HEK293 (cell line): Measurements from ENCODE around the gene RFNG.

Experiments
- HOXA7 ChIP-seq: sonication (generic); formaldehyde crosslinking; IDR thresholded peaks from 2 replicates; pipeline ENCODE4 v1.8.1; 2022; ENCODE audit warnings: missing genetic modification reagents, borderline replicate concordance
- HOXD13 ChIP-seq: sonication (generic); formaldehyde crosslinking; IDR thresholded peaks from 2 replicates; pipeline ENCODE4 v1.8.0; 2022; ENCODE audit warnings: missing genetic modification reagents, borderline replicate concordance
- KLF10 ChIP-seq: fragments of 450-650 bp; IDR thresholded peaks from 2 replicates; pipeline ENCODE4 v1.5.1; 2018; ENCODE audit warnings: missing biosample characterization, mild to moderate bottlenecking, missing genetic modification characterization
- RBAK ChIP-seq: fragments of 450-650 bp; formaldehyde crosslinking; IDR thresholded peaks from 2 replicates; pipeline ENCODE4 v1.5.1; 2016; ENCODE audit warnings: missing biosample characterization, missing genetic modification characterization
- SCRT1 ChIP-seq: fragments of 450-650 bp; formaldehyde crosslinking; IDR thresholded peaks from 2 replicates; pipeline ENCODE4 v1.5.1; 2016; ENCODE audit warnings: missing biosample characterization, missing genetic modification characterization, borderline replicate concordance
- ZFP37 ChIP-seq: fragments of 450-650 bp; formaldehyde crosslinking; IDR thresholded peaks from 2 replicates; pipeline ENCODE4 v1.5.1; 2016; ENCODE audit warnings: missing biosample characterization, missing genetic modification characterization
- ZNF133 ChIP-seq: fragments of 450-650 bp; formaldehyde crosslinking; IDR thresholded peaks from 2 replicates; pipeline ENCODE4 v1.5.1; 2016; ENCODE audit warnings: missing biosample characterization, missing genetic modification characterization
- ZNF157 ChIP-seq: fragments of 450-650 bp; formaldehyde crosslinking; IDR thresholded peaks from 2 replicates; pipeline ENCODE4 v1.5.1; 2016; ENCODE audit warnings: missing biosample characterization, missing genetic modification characterization
- ZNF223 ChIP-seq: fragments of 450-650 bp; formaldehyde crosslinking; IDR thresholded peaks from 2 replicates; pipeline ENCODE4 v1.5.1; 2016; ENCODE audit warnings: missing biosample characterization, missing genetic modification characterization
- ZNF23 ChIP-seq: fragments of 450-650 bp; formaldehyde crosslinking; IDR thresholded peaks from 2 replicates; pipeline ENCODE4 v1.5.1; 2016; ENCODE audit warnings: missing biosample characterization, missing genetic modification characterization, borderline replicate concordance
- ZNF266 ChIP-seq: fragments of 450-650 bp; formaldehyde crosslinking; IDR thresholded peaks from 2 replicates; pipeline ENCODE4 v1.5.1; 2016; ENCODE audit warnings: missing biosample characterization, missing genetic modification characterization, low read depth
- ZNF354C ChIP-seq: fragments of 450-650 bp; formaldehyde crosslinking; IDR thresholded peaks from 2 replicates; pipeline ENCODE4 v1.5.1; 2016; ENCODE audit warnings: missing biosample characterization, missing genetic modification characterization, low read depth, borderline replicate concordance
- ZNF404 ChIP-seq: fragments of 450-650 bp; formaldehyde crosslinking; IDR thresholded peaks from 2 replicates; pipeline ENCODE4 v1.5.1; 2017; ENCODE audit warnings: missing biosample characterization, missing genetic modification characterization
- ZNF529 ChIP-seq: fragments of 450-650 bp; formaldehyde crosslinking; IDR thresholded peaks from 2 replicates; pipeline ENCODE4 v1.5.1; 2017; ENCODE audit warnings: missing genetic modification characterization, missing biosample characterization; ENCODE audit not compliant: insufficient replicate concordance
- ZNF560 ChIP-seq: fragments of 450-650 bp; formaldehyde crosslinking; IDR thresholded peaks from 2 replicates; pipeline ENCODE4 v1.5.1; 2017; ENCODE audit warnings: missing biosample characterization, missing genetic modification characterization, borderline replicate concordance
- ZNF610 ChIP-seq: fragments of 450-650 bp; formaldehyde crosslinking; IDR thresholded peaks from 2 replicates; pipeline ENCODE4 v1.5.1; 2016; ENCODE audit warnings: missing biosample characterization, missing genetic modification characterization, borderline replicate concordance
- ZNF626 ChIP-seq: fragments of 450-650 bp; sonication (Bioruptor Pico); formaldehyde crosslinking; IDR thresholded peaks from 2 replicates; pipeline ENCODE4 v1.5.1; 2018; ENCODE audit warnings: missing biosample characterization, missing genetic modification characterization, inconsistent platforms
- ZNF658 ChIP-seq: fragments of 450-650 bp; formaldehyde crosslinking; IDR thresholded peaks from 2 replicates; pipeline ENCODE4; 2016; ENCODE audit warnings: missing biosample characterization, missing genetic modification characterization
- TF ChIP-seq, protein P1 (sequence below): fragments of 450-650 bp; formaldehyde crosslinking; IDR thresholded peaks from 2 replicates; pipeline ENCODE4 v1.5.1; 2016; ENCODE audit warnings: missing biosample characterization, missing genetic modification characterization
- TF ChIP-seq, protein P2 (sequence below): IDR thresholded peaks from 2 replicates; pipeline ENCODE4 v1.6.1; 2011; ENCODE audit warnings: mild to moderate bottlenecking, low read depth, low read length, borderline replicate concordance
- TF ChIP-seq, protein P3 (sequence below): fragments of 450-650 bp; formaldehyde crosslinking; IDR thresholded peaks from 2 replicates; pipeline ENCODE4 v1.5.1; 2017; ENCODE audit warnings: missing biosample characterization, missing genetic modification characterization
- TF ChIP-seq, protein P4 (sequence below): fragments of 450-650 bp; formaldehyde crosslinking; IDR thresholded peaks from 2 replicates; pipeline ENCODE4 v1.5.1; 2016; ENCODE audit warnings: missing biosample characterization, missing genetic modification characterization
- TF ChIP-seq, protein P5 (sequence below): sonication (generic); formaldehyde crosslinking; IDR thresholded peaks from 2 replicates; pipeline ENCODE4 v1.8.1; 2022; ENCODE audit warnings: mild to moderate bottlenecking, moderate library complexity, missing genetic modification reagents
- TF ChIP-seq, protein P6 (sequence below): fragments of 450-650 bp; formaldehyde crosslinking; IDR thresholded peaks from 2 replicates; pipeline ENCODE4 v1.5.1; 2016; ENCODE audit warnings: missing biosample characterization, missing genetic modification characterization
- TF ChIP-seq, protein P7 (sequence below): fragments of 450-650 bp; formaldehyde crosslinking; IDR thresholded peaks from 2 replicates; pipeline ENCODE4 v1.5.1; 2016; ENCODE audit warnings: missing biosample characterization, missing genetic modification characterization, low read depth
- TF ChIP-seq, protein P8 (sequence below): fragments of 450-650 bp; formaldehyde crosslinking; IDR thresholded peaks from 2 replicates; pipeline ENCODE4 v1.5.1; 2016; ENCODE audit warnings: missing biosample characterization, missing genetic modification characterization

The RFNG gene

DNA sequence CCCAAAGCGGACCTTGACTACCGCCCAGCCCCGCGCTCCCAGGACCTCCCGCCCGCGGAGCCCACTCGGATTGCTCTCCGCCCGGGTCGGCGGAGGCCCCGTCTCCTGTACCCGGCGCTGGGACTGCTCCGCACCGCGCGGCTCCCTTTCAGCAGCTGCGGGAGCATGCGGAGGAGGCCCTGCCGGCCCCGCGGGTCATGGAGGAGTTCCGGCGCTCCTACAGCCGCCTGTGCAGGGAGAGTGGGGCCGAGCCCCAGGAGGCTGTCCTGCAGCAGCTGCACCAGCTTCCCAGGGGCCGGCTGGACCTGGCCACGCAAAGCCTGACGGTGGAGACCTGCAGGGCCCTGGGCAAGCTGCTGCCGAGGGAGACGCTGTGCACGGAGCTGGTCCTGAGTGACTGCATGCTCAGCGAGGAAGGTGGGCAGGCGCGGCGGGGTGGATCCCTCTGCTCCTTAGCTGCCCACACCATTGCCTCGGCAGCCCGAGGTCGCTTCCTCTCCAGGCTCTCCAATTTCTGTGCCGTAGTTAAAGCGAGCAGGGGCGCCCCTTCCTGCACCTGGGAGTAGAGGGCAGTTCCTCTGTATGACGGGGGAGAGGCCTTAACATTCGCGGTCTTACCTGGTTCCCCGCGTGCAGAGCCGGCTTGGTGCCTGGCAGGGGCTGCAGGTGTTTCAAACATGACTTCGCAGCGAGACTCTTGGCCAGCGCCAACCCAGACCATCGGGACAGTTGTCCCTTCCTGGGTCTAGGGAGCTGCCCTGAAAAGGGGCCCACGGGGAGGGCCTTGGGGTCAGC is 28.0 kb downstream of the RFNG start (continued):
- TF ChIP-seq, protein P1, sequence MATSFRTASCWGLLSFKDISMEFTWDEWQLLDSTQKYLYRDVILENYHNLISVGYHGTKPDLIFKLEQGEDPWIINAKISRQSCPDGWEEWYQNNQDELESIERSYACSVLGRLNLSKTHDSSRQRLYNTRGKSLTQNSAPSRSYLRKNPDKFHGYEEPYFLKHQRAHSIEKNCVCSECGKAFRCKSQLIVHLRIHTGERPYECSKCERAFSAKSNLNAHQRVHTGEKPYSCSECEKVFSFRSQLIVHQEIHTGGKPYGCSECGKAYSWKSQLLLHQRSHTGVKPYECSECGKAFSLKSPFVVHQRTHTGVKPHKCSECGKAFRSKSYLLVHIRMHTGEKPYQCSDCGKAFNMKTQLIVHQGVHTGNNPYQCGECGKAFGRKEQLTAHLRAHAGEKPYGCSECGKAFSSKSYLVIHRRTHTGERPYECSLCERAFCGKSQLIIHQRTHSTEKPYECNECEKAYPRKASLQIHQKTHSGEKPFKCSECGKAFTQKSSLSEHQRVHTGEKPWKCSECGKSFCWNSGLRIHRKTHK (tag by site-specific recombination): no peak
- TF ChIP-seq, protein P2, sequence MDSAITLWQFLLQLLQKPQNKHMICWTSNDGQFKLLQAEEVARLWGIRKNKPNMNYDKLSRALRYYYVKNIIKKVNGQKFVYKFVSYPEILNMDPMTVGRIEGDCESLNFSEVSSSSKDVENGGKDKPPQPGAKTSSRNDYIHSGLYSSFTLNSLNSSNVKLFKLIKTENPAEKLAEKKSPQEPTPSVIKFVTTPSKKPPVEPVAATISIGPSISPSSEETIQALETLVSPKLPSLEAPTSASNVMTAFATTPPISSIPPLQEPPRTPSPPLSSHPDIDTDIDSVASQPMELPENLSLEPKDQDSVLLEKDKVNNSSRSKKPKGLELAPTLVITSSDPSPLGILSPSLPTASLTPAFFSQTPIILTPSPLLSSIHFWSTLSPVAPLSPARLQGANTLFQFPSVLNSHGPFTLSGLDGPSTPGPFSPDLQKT: no peak
- no peak for TF ChIP-seq ZNF23
- TF ChIP-seq, protein P3, sequence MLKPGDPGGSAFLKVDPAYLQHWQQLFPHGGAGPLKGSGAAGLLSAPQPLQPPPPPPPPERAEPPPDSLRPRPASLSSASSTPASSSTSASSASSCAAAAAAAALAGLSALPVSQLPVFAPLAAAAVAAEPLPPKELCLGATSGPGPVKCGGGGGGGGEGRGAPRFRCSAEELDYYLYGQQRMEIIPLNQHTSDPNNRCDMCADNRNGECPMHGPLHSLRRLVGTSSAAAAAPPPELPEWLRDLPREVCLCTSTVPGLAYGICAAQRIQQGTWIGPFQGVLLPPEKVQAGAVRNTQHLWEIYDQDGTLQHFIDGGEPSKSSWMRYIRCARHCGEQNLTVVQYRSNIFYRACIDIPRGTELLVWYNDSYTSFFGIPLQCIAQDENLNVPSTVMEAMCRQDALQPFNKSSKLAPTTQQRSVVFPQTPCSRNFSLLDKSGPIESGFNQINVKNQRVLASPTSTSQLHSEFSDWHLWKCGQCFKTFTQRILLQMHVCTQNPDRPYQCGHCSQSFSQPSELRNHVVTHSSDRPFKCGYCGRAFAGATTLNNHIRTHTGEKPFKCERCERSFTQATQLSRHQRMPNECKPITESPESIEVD (tag by site-specific recombination): no peak
- no peak for TF ChIP-seq RBAK (tag by site-specific recombination)
- no peak for TF ChIP-seq ZNF404 (tag by site-specific recombination)
- TF ChIP-seq, protein P4, sequence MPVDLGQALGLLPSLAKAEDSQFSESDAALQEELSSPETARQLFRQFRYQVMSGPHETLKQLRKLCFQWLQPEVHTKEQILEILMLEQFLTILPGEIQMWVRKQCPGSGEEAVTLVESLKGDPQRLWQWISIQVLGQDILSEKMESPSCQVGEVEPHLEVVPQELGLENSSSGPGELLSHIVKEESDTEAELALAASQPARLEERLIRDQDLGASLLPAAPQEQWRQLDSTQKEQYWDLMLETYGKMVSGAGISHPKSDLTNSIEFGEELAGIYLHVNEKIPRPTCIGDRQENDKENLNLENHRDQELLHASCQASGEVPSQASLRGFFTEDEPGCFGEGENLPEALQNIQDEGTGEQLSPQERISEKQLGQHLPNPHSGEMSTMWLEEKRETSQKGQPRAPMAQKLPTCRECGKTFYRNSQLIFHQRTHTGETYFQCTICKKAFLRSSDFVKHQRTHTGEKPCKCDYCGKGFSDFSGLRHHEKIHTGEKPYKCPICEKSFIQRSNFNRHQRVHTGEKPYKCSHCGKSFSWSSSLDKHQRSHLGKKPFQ: no peak
- TF ChIP-seq ZNF610 (tag by site-specific recombination): no peak
- TF ChIP-seq ZNF157 (tag by site-specific recombination): no peak
- no peak for TF ChIP-seq ZNF658
- TF ChIP-seq ZNF133 (tag by site-specific recombination): no peak
- TF ChIP-seq ZNF529: no peak
- TF ChIP-seq KLF10 (tag by site-specific recombination): no peak
- TF ChIP-seq, protein P5, sequence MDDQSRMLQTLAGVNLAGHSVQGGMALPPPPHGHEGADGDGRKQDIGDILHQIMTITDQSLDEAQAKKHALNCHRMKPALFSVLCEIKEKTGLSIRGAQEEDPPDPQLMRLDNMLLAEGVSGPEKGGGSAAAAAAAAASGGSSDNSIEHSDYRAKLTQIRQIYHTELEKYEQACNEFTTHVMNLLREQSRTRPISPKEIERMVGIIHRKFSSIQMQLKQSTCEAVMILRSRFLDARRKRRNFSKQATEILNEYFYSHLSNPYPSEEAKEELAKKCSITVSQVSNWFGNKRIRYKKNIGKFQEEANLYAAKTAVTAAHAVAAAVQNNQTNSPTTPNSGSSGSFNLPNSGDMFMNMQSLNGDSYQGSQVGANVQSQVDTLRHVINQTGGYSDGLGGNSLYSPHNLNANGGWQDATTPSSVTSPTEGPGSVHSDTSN (CRISPR knock-in tag): 0 out of 2 replicates have a peak, but pooled peaks have one; percentile 40
- TF ChIP-seq HOXD13: no peak
- no peak for TF ChIP-seq ZNF354C (tag by site-specific recombination)
- TF ChIP-seq, protein P6, sequence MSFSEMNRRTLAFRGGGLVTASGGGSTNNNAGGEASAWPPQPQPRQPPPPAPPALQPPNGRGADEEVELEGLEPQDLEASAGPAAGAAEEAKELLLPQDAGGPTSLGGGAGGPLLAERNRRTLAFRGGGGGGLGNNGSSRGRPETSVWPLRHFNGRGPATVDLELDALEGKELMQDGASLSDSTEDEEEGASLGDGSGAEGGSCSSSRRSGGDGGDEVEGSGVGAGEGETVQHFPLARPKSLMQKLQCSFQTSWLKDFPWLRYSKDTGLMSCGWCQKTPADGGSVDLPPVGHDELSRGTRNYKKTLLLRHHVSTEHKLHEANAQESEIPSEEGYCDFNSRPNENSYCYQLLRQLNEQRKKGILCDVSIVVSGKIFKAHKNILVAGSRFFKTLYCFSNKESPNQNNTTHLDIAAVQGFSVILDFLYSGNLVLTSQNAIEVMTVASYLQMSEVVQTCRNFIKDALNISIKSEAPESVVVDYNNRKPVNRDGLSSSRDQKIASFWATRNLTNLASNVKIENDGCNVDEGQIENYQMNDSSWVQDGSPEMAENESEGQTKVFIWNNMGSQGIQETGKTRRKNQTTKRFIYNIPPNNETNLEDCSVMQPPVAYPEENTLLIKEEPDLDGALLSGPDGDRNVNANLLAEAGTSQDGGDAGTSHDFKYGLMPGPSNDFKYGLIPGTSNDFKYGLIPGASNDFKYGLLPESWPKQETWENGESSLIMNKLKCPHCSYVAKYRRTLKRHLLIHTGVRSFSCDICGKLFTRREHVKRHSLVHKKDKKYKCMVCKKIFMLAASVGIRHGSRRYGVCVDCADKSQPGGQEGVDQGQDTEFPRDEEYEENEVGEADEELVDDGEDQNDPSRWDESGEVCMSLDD (tag by site-specific recombination): no peak
- TF ChIP-seq, protein P7, sequence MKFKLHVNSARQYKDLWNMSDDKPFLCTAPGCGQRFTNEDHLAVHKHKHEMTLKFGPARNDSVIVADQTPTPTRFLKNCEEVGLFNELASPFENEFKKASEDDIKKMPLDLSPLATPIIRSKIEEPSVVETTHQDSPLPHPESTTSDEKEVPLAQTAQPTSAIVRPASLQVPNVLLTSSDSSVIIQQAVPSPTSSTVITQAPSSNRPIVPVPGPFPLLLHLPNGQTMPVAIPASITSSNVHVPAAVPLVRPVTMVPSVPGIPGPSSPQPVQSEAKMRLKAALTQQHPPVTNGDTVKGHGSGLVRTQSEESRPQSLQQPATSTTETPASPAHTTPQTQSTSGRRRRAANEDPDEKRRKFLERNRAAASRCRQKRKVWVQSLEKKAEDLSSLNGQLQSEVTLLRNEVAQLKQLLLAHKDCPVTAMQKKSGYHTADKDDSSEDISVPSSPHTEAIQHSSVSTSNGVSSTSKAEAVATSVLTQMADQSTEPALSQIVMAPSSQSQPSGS: no peak
- TF ChIP-seq ZNF223 (tag by site-specific recombination): no peak
- no peak for TF ChIP-seq ZNF626 (tag by site-specific recombination)
- TF ChIP-seq ZFP37 (tag by site-specific recombination): no peak
- no peak for TF ChIP-seq ZNF560 (tag by site-specific recombination)
- TF ChIP-seq ZNF266 (tag by site-specific recombination): no peak
- TF ChIP-seq SCRT1: no peak
- TF ChIP-seq, protein P8, sequence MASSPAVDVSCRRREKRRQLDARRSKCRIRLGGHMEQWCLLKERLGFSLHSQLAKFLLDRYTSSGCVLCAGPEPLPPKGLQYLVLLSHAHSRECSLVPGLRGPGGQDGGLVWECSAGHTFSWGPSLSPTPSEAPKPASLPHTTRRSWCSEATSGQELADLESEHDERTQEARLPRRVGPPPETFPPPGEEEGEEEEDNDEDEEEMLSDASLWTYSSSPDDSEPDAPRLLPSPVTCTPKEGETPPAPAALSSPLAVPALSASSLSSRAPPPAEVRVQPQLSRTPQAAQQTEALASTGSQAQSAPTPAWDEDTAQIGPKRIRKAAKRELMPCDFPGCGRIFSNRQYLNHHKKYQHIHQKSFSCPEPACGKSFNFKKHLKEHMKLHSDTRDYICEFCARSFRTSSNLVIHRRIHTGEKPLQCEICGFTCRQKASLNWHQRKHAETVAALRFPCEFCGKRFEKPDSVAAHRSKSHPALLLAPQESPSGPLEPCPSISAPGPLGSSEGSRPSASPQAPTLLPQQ (tag by site-specific recombination): no peak
- TF ChIP-seq HOXA7 (CRISPR knock-in tag): no peak
